ENCODE data around the gene MCAM. TPM values are rescaled to one million over a fixed set of nuclear protein-coding genes. Genes with fewer than 3 reads are reported as not detected.

Gene MCAM
- total RNA-seq, 2 donors from 2014 or later: 0.74 to 1.7 TPM

DNA sequence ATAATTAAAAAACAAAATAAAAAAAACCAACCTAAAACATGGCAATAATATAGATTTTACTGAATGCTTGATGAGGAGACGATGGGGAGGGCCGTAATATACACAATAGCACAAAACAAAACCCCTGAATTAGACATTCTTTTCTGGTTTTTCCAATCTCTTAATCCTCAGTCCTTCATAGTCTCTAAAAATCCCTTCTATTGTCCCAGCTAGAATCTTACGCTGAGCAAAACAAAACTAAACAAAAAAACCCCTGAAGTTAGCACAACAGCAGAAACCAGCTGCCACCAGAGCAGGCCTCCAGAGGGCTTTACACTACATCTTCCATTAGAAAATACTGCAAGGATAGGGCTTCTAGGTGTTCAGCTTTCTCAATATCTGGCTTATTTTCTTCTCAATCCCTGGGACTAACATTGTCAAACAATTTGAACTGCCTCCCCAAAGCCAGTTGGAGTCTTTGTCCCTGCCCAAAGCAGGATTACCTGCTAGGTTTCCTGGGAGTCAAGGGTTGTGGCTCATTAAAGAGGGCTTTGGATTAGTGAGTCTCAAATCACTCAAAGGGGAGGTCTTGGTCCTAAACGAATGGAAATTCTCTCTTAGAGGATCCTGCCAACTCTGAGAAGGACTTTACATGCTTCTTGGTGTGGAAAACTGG lies 15.3 kb upstream of the MCAM start:
- no peak for DNase-seq (ENCODE audit: low spot score)
- no peak for ATAC-seq
- Mint-ChIP-seq H3K36me3 (peaks cover 6% of the 10 kb centered on the region), H3K4me1 (ENCODE audit: low read depth in 2 of 2) (peaks cover 20 to 30% of the 10 kb centered on the region in 2 donors), H3K9me3 (no peaks in the 10 kb centered on the region), H3K27me3 (peaks cover 9% of the 10 kb centered on the region in 2 donors), H3K4me3 (peak overlapping the region; percentile 99), H3K27ac (peak overlapping the region; percentile 90 to 97)

GRCh38 chr11:119330237-119330636 lies 13.3 kb upstream of the MCAM start:
- peaks cover 6% of the 10 kb centered on the region for H3K36me3 Mint-ChIP-seq
- DNase-seq (ENCODE audit: low spot score) (no peak), ATAC-seq (no peak)
- H3K4me1 Mint-ChIP-seq (ENCODE audit: low read depth in 2 of 2): peaks cover 13 to 22% of the 10 kb centered on the region in 2 donors
- H3K27ac Mint-ChIP-seq: no peak overlapping the region
- no peak overlapping the region for H3K4me3 Mint-ChIP-seq
- H3K9me3 Mint-ChIP-seq: no peaks in the 10 kb centered on the region
- H3K27me3 Mint-ChIP-seq: peaks cover 9% of the 10 kb centered on the region in 2 donors

DNA sequence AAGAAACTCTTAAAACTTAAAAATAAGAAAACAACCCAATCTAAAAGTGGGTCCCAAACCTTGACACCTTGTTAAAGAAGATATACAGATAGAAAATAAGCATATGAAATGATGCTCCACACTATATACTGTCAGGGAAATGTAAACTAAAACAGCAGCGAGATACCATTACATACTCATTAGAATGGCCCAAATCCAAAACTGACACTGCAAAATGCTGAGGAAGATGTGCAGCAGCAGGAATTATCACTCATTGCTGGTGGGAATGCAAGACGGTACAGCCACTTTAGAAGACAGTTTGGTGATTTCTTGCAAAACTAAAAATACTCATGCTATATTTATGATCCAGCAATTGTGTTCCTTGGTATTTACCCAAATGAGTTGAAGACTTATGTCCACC lies 12.4 kb upstream of the MCAM start:
- no peak for DNase-seq (ENCODE audit: low spot score)
- H3K36me3 Mint-ChIP-seq: no peaks in the 10 kb centered on the region
- no peaks in the 10 kb centered on the region for H3K9me3 Mint-ChIP-seq
- peaks cover 9% of the 10 kb centered on the region in 2 donors for H3K27me3 Mint-ChIP-seq
- no peak for ATAC-seq
- H3K4me3 Mint-ChIP-seq: no peak overlapping the region
- peaks cover 7 to 14% of the 10 kb centered on the region in 2 donors for H3K4me1 Mint-ChIP-seq (ENCODE audit: low read depth in 2 of 2)
- H3K27ac Mint-ChIP-seq: no peak overlapping the region

DNA sequence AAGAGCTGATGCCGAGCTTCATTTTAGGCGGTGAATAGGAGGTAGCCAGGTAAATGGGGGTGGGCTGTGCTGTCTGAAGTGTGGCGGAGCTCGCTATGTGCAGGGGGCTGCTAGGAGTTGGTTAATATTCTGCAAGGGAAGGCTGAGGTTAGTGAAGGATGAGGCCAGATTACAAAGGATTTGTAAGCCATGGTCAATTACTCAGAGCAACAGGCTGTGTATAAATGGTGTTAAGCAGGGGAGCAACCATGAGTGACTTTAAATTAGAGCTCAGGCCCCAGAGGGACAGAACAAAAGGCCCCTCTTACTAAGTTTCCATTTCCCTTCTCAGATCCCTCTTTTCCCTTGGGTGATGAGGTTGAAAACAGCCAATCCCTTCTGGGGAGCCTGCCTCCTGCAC lies 7.3 kb upstream of the MCAM start:
- Mint-ChIP-seq H3K9me3 (no peaks in the 10 kb centered on the region), H3K27ac (no peak overlapping the region), H3K4me1 (ENCODE audit: low read depth in 2 of 2) (peaks cover 7 to 21% of the 10 kb centered on the region in 2 donors), H3K4me3 (no peak overlapping the region), H3K27me3 (peaks cover 6 to 9% of the 10 kb centered on the region in 2 donors), H3K36me3 (no peaks in the 10 kb centered on the region)
- ATAC-seq: no peak
- no peak for DNase-seq (ENCODE audit: low spot score)

DNA sequence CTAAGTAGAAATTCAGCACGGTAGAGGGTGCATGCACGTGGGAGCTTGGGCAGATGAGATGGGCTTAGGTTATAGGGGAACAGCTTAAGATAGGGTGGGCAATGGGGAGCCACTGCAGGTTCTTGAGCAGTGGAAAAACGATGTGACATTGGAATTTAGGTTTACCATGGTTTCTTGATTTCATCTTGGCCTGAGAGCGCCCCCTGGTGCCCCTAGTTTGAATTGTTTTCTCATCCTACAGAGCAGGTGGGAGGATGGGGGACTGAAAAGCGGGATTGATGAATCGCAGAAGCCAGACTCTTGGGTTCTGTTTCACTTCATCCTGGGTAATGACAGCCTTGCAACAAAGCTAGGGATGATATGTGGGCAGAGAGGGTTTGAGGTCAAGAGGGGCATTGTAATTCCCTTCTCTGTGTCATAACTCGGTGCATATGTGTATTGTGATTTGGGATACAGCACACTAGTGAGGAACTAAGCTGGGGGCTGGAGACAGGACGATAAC lies 6.7 kb upstream of the MCAM start:
- no peak for ATAC-seq
- H3K9me3 Mint-ChIP-seq: no peaks in the 10 kb centered on the region
- peak overlapping the region in 1 of 2 donors; percentile 17 for H3K27ac Mint-ChIP-seq
- H3K4me3 Mint-ChIP-seq: no peak overlapping the region
- H3K4me1 Mint-ChIP-seq (ENCODE audit: low read depth in 2 of 2): peaks cover 11 to 27% of the 10 kb centered on the region in 2 donors
- H3K36me3 Mint-ChIP-seq: no peaks in the 10 kb centered on the region
- peak; percentile 73 for DNase-seq (ENCODE audit: low spot score)
- H3K27me3 Mint-ChIP-seq: peaks cover 9 to 15% of the 10 kb centered on the region in 2 donors

DNA sequence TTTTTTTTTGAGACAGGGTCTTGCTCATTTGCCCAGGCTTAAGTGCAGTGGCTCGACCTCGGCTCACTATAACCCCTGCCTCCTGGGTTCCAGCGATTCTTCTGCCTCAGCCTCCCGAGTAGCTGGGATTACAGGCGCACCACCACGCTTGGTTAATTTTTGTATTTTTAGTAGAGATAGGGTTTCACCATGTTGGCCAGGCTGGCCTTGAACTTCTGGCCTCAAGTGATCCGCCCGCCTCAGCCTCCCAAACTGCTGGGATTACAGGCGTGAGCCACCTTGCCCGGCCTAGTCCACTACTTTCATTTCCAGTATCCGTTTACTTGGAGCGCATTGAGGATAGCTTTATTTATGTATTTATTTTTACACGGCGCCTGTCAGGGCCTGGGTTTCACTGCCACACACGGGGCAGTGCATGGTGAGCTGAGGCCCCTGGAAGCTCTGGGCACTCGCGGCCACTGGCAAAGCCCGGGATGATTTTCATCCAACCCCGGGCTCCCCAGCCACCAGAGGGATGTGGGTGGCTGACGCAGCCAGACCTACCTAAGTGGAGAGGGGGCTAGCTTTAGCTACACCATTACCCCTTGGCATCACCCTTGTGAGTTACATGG lies 6.1 kb upstream of the MCAM start:
- ATAC-seq (no peak), DNase-seq (ENCODE audit: low spot score) (no peak)
- no peaks in the 10 kb centered on the region for H3K9me3 Mint-ChIP-seq
- H3K36me3 Mint-ChIP-seq: no peaks in the 10 kb centered on the region
- peak overlapping the region in 1 of 2 donors; percentile 17 for H3K27ac Mint-ChIP-seq
- peaks cover 12 to 29% of the 10 kb centered on the region in 2 donors for H3K4me1 Mint-ChIP-seq (ENCODE audit: low read depth in 2 of 2)
- H3K27me3 Mint-ChIP-seq: peaks cover 10 to 16% of the 10 kb centered on the region in 2 donors
- H3K4me3 Mint-ChIP-seq: no peak overlapping the region

GRCh38 chr11:119322360-119322739 lies 5.4 kb upstream of the MCAM start:
- DNase-seq (ENCODE audit: low spot score) (no peak), ATAC-seq (no peak)
- H3K36me3 Mint-ChIP-seq: no peaks in the 10 kb centered on the region
- H3K9me3 Mint-ChIP-seq: no peaks in the 10 kb centered on the region
- H3K27me3 Mint-ChIP-seq: peaks cover 10 to 16% of the 10 kb centered on the region in 2 donors
- no peak overlapping the region for H3K4me3 Mint-ChIP-seq
- no peak overlapping the region for H3K27ac Mint-ChIP-seq
- peaks cover 12 to 29% of the 10 kb centered on the region in 2 donors for H3K4me1 Mint-ChIP-seq (ENCODE audit: low read depth in 2 of 2)

DNA sequence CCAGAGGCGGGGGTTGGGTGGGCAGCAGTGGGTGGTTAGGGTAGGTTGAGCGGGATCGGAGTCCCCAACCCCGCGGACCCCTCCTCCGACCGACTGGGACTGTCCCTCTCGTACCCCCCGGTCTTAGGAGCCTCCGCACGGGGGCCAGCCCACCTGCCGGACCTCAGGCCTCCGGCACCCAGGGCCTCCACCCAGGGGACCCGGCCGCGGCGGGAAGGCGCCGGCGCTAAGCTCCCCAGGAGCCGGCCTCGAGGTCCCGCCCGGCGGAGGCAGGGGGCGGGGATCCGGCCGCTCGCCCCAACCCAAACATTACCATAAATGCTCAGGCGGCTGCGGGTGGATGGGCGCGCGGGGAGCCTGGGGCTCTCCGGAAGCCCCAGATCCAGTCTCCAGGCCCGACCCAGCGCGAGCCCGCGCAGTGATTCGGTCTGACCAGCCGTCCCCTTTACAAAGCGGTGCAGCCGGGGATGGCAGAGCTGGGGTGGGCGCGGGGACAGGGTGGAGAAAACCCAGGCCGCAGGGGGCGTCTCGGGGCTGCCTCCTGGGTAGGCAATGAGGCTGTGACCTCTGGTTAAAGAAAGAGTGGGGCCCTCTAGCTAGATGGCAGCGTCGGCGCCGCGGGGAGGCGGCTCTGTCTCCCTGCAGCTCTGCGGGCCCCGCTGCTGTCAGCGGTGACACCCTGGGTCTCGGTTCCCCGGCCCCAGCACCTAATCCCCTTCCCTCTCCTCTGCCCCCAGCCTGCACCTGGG lies 4.0 kb upstream of the MCAM start:
- Mint-ChIP-seq H3K9me3 (no peaks in the 10 kb centered on the region), H3K27ac (peak overlapping the region in 1 of 2 donors; percentile 67), H3K36me3 (no peaks in the 10 kb centered on the region), H3K4me1 (ENCODE audit: low read depth in 2 of 2) (peaks cover 12 to 29% of the 10 kb centered on the region in 2 donors), H3K27me3 (peaks cover 10 to 16% of the 10 kb centered on the region in 2 donors), H3K4me3 (peak overlapping the region; percentile 74)
- ATAC-seq (peak; percentile 83 to 84), DNase-seq (ENCODE audit: low spot score) (peak; percentile 78)

DNA sequence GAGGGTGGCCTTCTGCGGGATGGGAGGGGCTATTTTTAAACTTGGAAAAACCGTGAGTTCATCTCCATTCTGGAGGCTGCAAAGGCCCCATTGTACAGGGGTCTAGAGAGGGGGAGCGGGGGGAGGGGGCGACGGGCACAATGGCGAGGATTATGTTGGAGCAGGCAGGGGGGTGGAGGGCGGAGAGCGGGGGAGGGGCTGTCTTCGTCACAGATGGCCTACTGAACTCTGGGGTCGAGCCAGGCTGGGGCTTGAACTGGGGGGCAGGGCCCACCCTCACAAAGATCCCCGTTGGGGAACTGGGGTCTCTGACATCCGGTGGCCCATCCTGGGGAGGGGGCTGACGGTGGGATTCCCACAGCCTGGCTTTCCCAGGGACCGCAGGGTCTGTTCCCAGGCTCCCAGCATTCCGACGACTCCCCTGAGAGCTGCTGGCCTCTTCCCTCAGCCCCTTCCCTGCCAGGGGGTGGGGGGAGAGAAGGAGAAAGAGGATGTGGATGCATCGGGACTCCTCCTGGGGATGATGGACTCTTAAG lies 3.4 kb upstream of the MCAM start:
- Mint-ChIP-seq H3K27ac (peak overlapping the region in 1 of 2 donors; percentile 81), H3K4me3 (peak overlapping the region; percentile 80), H3K27me3 (peaks cover 10 to 16% of the 10 kb centered on the region in 2 donors), H3K4me1 (ENCODE audit: low read depth in 2 of 2) (peaks cover 12 to 29% of the 10 kb centered on the region in 2 donors), H3K36me3 (no peaks in the 10 kb centered on the region), H3K9me3 (no peaks in the 10 kb centered on the region)
- ATAC-seq: no peak
- no peak for DNase-seq (ENCODE audit: low spot score)

- peak overlapping the region; percentile 80 for H3K4me3 Mint-ChIP-seq
- H3K4me1 Mint-ChIP-seq (ENCODE audit: low read depth in 2 of 2): peaks cover 12 to 29% of the 10 kb centered on the region in 2 donors
- no peak for DNase-seq (ENCODE audit: low spot score)
- peaks cover 11 to 16% of the 10 kb centered on the region in 2 donors for H3K27me3 Mint-ChIP-seq
- ATAC-seq: no peak
- no peaks in the 10 kb centered on the region for H3K9me3 Mint-ChIP-seq
- peak overlapping the region in 1 of 2 donors; percentile 81 for H3K27ac Mint-ChIP-seq
- no peaks in the 10 kb centered on the region for H3K36me3 Mint-ChIP-seq
Measured at GRCh38 chr11:119319700-119320239, 2.8 kb upstream of the MCAM start.

DNA sequence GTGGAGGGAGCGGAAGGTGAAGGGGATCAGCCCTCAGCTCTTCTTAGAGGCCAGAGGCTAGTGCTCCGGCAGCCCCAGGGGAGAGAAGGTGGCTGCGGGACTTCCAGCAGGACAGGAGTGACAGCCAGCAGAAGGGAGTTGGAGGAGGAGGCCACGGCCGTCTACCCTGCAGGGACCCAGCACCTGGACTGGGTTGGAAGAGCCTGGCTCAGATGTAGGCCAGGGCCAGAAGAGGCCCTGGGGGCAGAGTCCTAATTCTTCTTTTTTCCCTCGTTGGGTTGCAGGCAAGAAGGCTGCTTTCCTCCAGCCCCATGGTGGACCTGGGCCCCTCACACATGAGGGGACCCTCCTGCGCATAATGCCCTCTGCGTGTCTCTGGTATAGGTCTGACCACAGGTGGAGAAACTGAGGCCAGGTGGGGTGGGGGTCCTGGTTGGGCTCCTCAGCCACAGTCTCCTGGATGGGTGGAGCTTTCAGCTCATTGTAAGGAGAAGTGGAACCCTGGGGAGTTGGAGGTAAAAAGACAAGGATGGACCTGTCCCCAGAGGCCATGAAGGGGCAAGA lies 2.3 kb upstream of the MCAM start:
- Mint-ChIP-seq H3K4me1 (ENCODE audit: low read depth in 2 of 2) (peaks cover 12 to 29% of the 10 kb centered on the region in 2 donors), H3K4me3 (peak overlapping the region; percentile 87), H3K9me3 (no peaks in the 10 kb centered on the region), H3K27me3 (peaks cover 16% of the 10 kb centered on the region in 2 donors), H3K36me3 (no peaks in the 10 kb centered on the region), H3K27ac (peak overlapping the region; percentile 70 to 81)
- DNase-seq (ENCODE audit: low spot score) (no peak), ATAC-seq (no peak)

- H3K27me3 Mint-ChIP-seq: peaks cover 16 to 18% of the 10 kb centered on the region in 2 donors
- ATAC-seq (peak; percentile 51 to 62), DNase-seq (ENCODE audit: low spot score) (no peak)
- H3K4me1 Mint-ChIP-seq (ENCODE audit: low read depth in 2 of 2): peaks cover 12 to 25% of the 10 kb centered on the region in 2 donors
- peak overlapping the region; percentile 87 for H3K4me3 Mint-ChIP-seq
- H3K27ac Mint-ChIP-seq: peak overlapping the region; percentile 70 to 81
- no peaks in the 10 kb centered on the region for H3K9me3 Mint-ChIP-seq
- no peaks in the 10 kb centered on the region for H3K36me3 Mint-ChIP-seq
Measured at GRCh38 chr11:119318240-119319135, 1.6 kb upstream of the MCAM start.

Measured in natural killer cell treated with Interleukin-12 subunit alpha and Interleukin-12 subunit beta and Interleukin-15 and Interleukin-18, amount 100 ng/mL, for 72 hours (primary cell).